ENCODE measurements around the gene STARD3NL. TPM values are rescaled to one million over a fixed set of nuclear protein-coding genes. Genes with fewer than 3 reads are reported as not detected.

STARD3NL gene
- total RNA-seq, 4 donors from 2014 or later, result 4.1 to 22.1 (median 17.9) TPM

DNA sequence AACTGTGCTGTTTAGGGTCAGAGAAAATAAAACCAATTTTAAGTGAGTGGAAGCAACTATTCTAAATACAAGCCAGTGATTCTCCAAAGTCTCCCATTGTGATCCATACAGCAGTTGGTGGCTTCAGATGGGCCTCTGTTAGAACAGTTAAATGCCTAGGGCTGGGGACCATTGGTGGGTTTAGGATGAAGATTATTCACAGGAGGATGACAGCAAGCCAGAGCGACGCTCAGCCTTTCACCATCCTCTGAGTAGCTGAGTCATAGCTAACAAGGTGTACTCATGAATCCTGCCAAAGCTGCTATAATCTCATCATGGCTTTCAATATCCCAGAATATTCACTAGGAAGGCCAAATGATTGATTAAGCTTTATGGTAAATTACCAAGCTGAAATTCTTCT lies 39.6 kb downstream of the STARD3NL start:
- H3K36me3 ChIP-seq, result peaks cover 0 to 57% (median 3%) of the 10 kb centered on the region in 3 donors
- DNase-seq, result no peak
- TF ChIP-seq, protein P1, sequence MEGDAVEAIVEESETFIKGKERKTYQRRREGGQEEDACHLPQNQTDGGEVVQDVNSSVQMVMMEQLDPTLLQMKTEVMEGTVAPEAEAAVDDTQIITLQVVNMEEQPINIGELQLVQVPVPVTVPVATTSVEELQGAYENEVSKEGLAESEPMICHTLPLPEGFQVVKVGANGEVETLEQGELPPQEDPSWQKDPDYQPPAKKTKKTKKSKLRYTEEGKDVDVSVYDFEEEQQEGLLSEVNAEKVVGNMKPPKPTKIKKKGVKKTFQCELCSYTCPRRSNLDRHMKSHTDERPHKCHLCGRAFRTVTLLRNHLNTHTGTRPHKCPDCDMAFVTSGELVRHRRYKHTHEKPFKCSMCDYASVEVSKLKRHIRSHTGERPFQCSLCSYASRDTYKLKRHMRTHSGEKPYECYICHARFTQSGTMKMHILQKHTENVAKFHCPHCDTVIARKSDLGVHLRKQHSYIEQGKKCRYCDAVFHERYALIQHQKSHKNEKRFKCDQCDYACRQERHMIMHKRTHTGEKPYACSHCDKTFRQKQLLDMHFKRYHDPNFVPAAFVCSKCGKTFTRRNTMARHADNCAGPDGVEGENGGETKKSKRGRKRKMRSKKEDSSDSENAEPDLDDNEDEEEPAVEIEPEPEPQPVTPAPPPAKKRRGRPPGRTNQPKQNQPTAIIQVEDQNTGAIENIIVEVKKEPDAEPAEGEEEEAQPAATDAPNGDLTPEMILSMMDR (IDR thresholded peaks at IDR 0.05), result no peak
- TF ChIP-seq POLR2A (IDR thresholded peaks at IDR 0.05), result no peak
- H3K4me3 ChIP-seq, result no peak overlapping the region
- 54 to 59% methylated on average over 2 of the region's 2 CpGs for WGBS, 2 donors
- peak overlapping the region in 1 of 4 donors; percentile 31 for H3K27ac ChIP-seq
- intact Hi-C loops (cut with DNase I), result no loop called here
- H3K27me3 ChIP-seq, result no peaks in the 10 kb centered on the region
- H3K4me1 ChIP-seq, result peaks cover 0 to 22% (median 0%) of the 10 kb centered on the region in 3 donors
- H3K9me3 ChIP-seq, result no peaks in the 10 kb centered on the region

GRCh38 chr7:38220452-38220851 lies 42.4 kb downstream of the STARD3NL start:
- Histone ChIP-seq H3K4me3 (no peak overlapping the region), H3K9me3 (no peaks in the 10 kb centered on the region), H3K27me3 (no peaks in the 10 kb centered on the region), H3K4me1 (peaks cover 0 to 15% (median 0%) of the 10 kb centered on the region in 3 donors), H3K36me3 (peaks cover 0 to 49% (median 3%) of the 10 kb centered on the region in 3 donors), H3K27ac (no peak overlapping the region)
- TF ChIP-seq POLR2A (IDR thresholded peaks at IDR 0.05), result no peak
- TF ChIP-seq, protein P1 (IDR thresholded peaks at IDR 0.05), result no peak
- DNase-seq, result no peak
- intact Hi-C loops (cut with DNase I), result loop anchor here (5.0 kb wide), 1 partner anchor 113 kb away; no protein-coding TSS in a partner anchor
- WGBS, 2 donors, result 73 to 77% methylated on average over 3 of the region's 3 CpGs

- no peak overlapping the region for H3K4me3 ChIP-seq
- H3K27me3 ChIP-seq, result no peaks in the 10 kb centered on the region
- intact Hi-C loops (cut with DNase I), result loop anchor here (5.0 kb wide), 1 partner anchor 115 kb away; no protein-coding TSS in a partner anchor
- WGBS, 2 donors, result 56 to 62% methylated on average over 5 of the region's 5 CpGs
- TF ChIP-seq POLR2A (IDR thresholded peaks at IDR 0.05), result no peak
- TF ChIP-seq, protein P1 (IDR thresholded peaks at IDR 0.05), result peak; percentile 72 to 90 (median 88)
- no peaks in the 10 kb centered on the region for H3K9me3 ChIP-seq
- no peak for DNase-seq
- H3K27ac ChIP-seq, result peak overlapping the region in 1 of 4 donors; percentile 13
- H3K36me3 ChIP-seq, result peaks cover 0 to 48% (median 3%) of the 10 kb centered on the region in 3 donors
- no peaks in the 10 kb centered on the region for H3K4me1 ChIP-seq
These were observed 44.5 kb downstream of the STARD3NL start for GRCh38 chr7:38222481-38223096.

DNA sequence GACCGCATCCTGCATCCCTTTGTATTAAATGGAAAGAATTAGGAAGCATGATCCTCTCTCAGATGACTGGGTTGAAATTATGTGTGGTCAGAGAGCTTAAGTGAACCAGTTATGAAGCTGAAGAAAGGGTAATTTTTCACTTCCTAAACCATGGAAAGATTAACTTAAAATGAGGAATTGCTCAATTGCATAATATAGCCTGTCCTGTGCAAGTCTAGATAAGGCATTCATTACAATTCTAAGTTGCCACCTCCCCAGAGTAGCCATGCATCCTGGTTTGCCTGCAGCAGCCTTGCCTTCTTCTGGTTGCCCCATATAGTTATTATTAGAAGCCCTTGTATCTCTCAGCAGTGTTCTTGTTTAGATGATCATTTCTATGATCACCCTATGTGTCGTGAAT lies 45.3 kb downstream of the STARD3NL start:
- intact Hi-C loops (cut with DNase I), result loop anchor here (5.0 kb wide), 1 partner anchor 116 kb away; no protein-coding TSS in a partner anchor
- peaks cover 0 to 49% (median 3%) of the 10 kb centered on the region in 3 donors for H3K36me3 ChIP-seq
- no peaks in the 10 kb centered on the region for H3K27me3 ChIP-seq
- no peaks in the 10 kb centered on the region for H3K4me1 ChIP-seq
- TF ChIP-seq, protein P1 (IDR thresholded peaks at IDR 0.05), result no peak
- no peak for TF ChIP-seq POLR2A (IDR thresholded peaks at IDR 0.05)
- no peak overlapping the region for H3K27ac ChIP-seq
- DNase-seq, result no peak
- H3K4me3 ChIP-seq, result no peak overlapping the region
- no peaks in the 10 kb centered on the region for H3K9me3 ChIP-seq
- WGBS, 2 donors, result 85 to 100% methylated on average over 2 of the region's 2 CpGs

DNA sequence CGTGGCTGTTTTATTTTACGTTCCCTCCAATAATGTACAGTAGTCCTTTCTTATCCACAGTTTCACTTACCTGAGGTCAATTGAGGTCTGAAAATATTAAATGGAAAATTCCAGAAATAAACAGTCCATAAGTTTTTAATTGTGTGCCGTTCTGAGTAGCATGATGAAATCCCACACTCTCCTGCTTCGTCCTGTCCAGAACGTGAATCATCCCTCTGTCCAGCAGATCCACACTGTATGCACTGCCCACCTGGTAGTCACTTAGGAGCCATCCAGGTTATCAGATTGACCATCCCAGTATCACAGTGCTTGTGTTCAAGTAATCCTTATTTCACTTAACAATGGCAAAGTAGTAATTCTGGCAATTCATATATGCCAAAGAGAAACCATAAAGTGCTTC lies 46.3 kb downstream of the STARD3NL start:
- intact Hi-C loops (cut with DNase I), result loop anchor here (5.0 kb wide), 1 partner anchor 117 kb away; no protein-coding TSS in a partner anchor
- H3K4me3 ChIP-seq, result no peak overlapping the region
- no peaks in the 10 kb centered on the region for H3K27me3 ChIP-seq
- WGBS, 2 donors, result 75 to 88% methylated on average over 5 of the region's 5 CpGs
- no peak for DNase-seq
- H3K36me3 ChIP-seq, result peaks cover 0 to 49% (median 7%) of the 10 kb centered on the region in 3 donors
- TF ChIP-seq, protein P1 (IDR thresholded peaks at IDR 0.05), result no peak
- TF ChIP-seq POLR2A (IDR thresholded peaks at IDR 0.05), result no peak
- H3K9me3 ChIP-seq, result no peaks in the 10 kb centered on the region
- H3K4me1 ChIP-seq, result no peaks in the 10 kb centered on the region
- no peak overlapping the region for H3K27ac ChIP-seq

All from esophagus squamous epithelium (tissue), 5 donors.